Keratinocyte (primary cell): Measurements from ENCODE around the gene NEFH. TPM values are rescaled to one million over a fixed set of nuclear protein-coding genes. Genes with fewer than 3 reads are reported as not detected.
A peak's percentile ranks its signal among the peaks of the same experiment; 100 is the strongest.

Source experiments
- DNase-seq: peaks from one replicate; pipeline ENCODE4 v3.0.0-alpha.2; 2011; ENCODE audit warnings: low read depth, missing footprints, low spot score
- FAIRE-seq: peaks from 2 replicates; lab custom pipeline; 2011; peaks lifted over from hg19 to GRCh38; lab: Jason Lieb, UNC
- H2AFZ ChIP-seq: 2 replicates; pipeline ENCODE4 v1.6.0; 2012; ENCODE audit warnings: low read length, control low read depth, inconsistent platforms; ENCODE audit not compliant: control insufficient read depth
- H3K27ac ChIP-seq: 2 replicates; pipeline ENCODE4 v1.5.1; 2011; ENCODE audit warnings: low read length; ENCODE audit not compliant: control insufficient read depth, insufficient read depth
- H3K27me3 ChIP-seq: 3 replicates; pipeline ENCODE4 v1.6.0; 2011; ENCODE audit warnings: low read length; ENCODE audit not compliant: control insufficient read depth, insufficient read depth; ENCODE audit errors: extremely low read depth
- H3K36me3 ChIP-seq, 2 experiments: 2 replicates in 1 of 2; 3 replicates in 1 of 2; pipeline ENCODE4 v1.5.1; 2011; ENCODE audit warnings: low read length in 2 of 2, mild to moderate bottlenecking in 1 of 2; ENCODE audit not compliant: control insufficient read depth in 2 of 2, insufficient read depth in 2 of 2; ENCODE audit errors: extremely low read depth in 1 of 2
- H3K4me1 ChIP-seq: 3 replicates; pipeline ENCODE4 v1.5.1; 2011; ENCODE audit warnings: low read length; ENCODE audit not compliant: control insufficient read depth, insufficient read depth; ENCODE audit errors: extremely low read depth
- H3K4me2 ChIP-seq: 3 replicates; pipeline ENCODE4 v1.6.0; 2011; ENCODE audit warnings: low read depth, low read length; ENCODE audit not compliant: control insufficient read depth, insufficient read depth; ENCODE audit errors: extremely low read depth
- H3K4me3 ChIP-seq, 3 experiments: fragments of 200-600 bp in 1 of 3; sonication (generic) in 1 of 3; 2 replicates in 2 of 3; 3 replicates in 1 of 3; pipeline ENCODE4 v1.5.1; 2011 to 2016; ENCODE audit warnings: low read length in 3 of 3, mild to moderate bottlenecking in 3 of 3, control low read depth in 2 of 3, inconsistent platforms in 1 of 3, low read depth in 1 of 3, mixed read lengths in 1 of 3, mixed run types in 1 of 3, moderate library complexity in 1 of 3; ENCODE audit not compliant: control insufficient read depth in 2 of 3, insufficient read depth in 2 of 3; ENCODE audit errors: extremely low read depth in 1 of 3
- H3K79me2 ChIP-seq: 2 replicates; pipeline ENCODE4 v1.6.0; 2012; ENCODE audit warnings: low read length; ENCODE audit not compliant: control insufficient read depth, insufficient read depth
- H3K9ac ChIP-seq: 3 replicates; pipeline ENCODE4 v1.6.0; 2011; ENCODE audit warnings: low read length; ENCODE audit not compliant: control insufficient read depth, insufficient read depth; ENCODE audit errors: extremely low read depth
- H3K9me1 ChIP-seq: 3 replicates; pipeline ENCODE4 v1.6.0; 2011; ENCODE audit warnings: low read length; ENCODE audit not compliant: control insufficient read depth, insufficient read depth; ENCODE audit errors: extremely low read depth
- H3K9me3 ChIP-seq: 2 replicates; pipeline ENCODE4 v1.5.1; 2012; ENCODE audit warnings: low read depth, low read length; ENCODE audit not compliant: control insufficient read depth
- H4K20me1 ChIP-seq: 3 replicates; pipeline ENCODE4 v1.6.0; 2011; ENCODE audit warnings: low read length; ENCODE audit not compliant: control insufficient read depth, insufficient read depth; ENCODE audit errors: extremely low read depth
- CTCF ChIP-seq, 3 experiments: IDR thresholded peaks in 1 of 3; conservative IDR thresholded peaks in 1 of 3; optimal IDR thresholded peaks in 1 of 3; 2 replicates in 2 of 3; 3 replicates in 1 of 3; pipeline versions ENCODE3 to v1.5.1; 2011; ENCODE audit warnings: low read length in 3 of 3, mild to moderate bottlenecking in 3 of 3, moderate library complexity in 2 of 3, control low read depth in 1 of 3, inconsistent platforms in 1 of 3; ENCODE audit not compliant: insufficient read depth in 2 of 3; ENCODE audit errors: extremely low read depth in 1 of 3
- EZH2 ChIP-seq: IDR thresholded peaks from one replicate; pipeline ENCODE4 v1.6.1; 2012; ENCODE audit warnings: inconsistent platforms, mild to moderate bottlenecking, low read length, moderate library complexity
- dilution Hi-C: fragments of 300-500 bp; cut with MboI; formaldehyde crosslinking; loops from one replicate; pipeline ENCODE4 v1.7.0; 2020; ENCODE audit warnings: low sequenced_read_pairs; ENCODE audit not compliant: extremely low pct_ligation_motif_present
- polyA plus RNA-seq, 5 experiments: library from polyadenylated mRNA; depleted of rRNA in 3 of 5; stranded (reverse) in 3 of 5; stranded (forward) in 1 of 5; unstranded in 1 of 5; fragments of >200 nt; gene quantifications; 1 replicate in 1 of 5; 2 replicates in 3 of 5; 3 replicates in 1 of 5; pipeline versions ENCODE4 v1.2.1 to v1.2.3, GENCODE V29; 2011 to 2012; ENCODE audit warnings: missing spikeins in 2 of 5, low read depth in 1 of 5, low replicate concordance in 1 of 5

Gene NEFH
- polyA plus RNA-seq, 1 donor (not counting 4 experiments of a cell fraction or from before 2014, with no cell fraction given), result 0.07 TPM

GRCh38 chr22:29457730-29458129 is 22.3 kb upstream of the NEFH start:
- Histone ChIP-seq H3K36me3 (no peaks in the 10 kb centered on the region), H4K20me1 (no peaks in the 10 kb centered on the region), H3K9ac (no peak overlapping the region), H2AFZ (no peak overlapping the region), H3K4me3 (no peak overlapping the region), H3K4me1 (no peaks in the 10 kb centered on the region), H3K27ac (no peak overlapping the region), H3K9me1 (no peaks in the 10 kb centered on the region), H3K79me2 (no peaks in the 10 kb centered on the region), H3K9me3 (no peaks in the 10 kb centered on the region), H3K27me3 (peaks cover 8% of the 10 kb centered on the region), H3K4me2 (no peak overlapping the region)
- DNase-seq (no peak), FAIRE-seq (peak; percentile 26)
- dilution Hi-C loops, result no loop called here
- TF ChIP-seq CTCF (optimal IDR thresholded peaks at IDR 0.05 in 1 of 3, IDR thresholded peaks at IDR 0.05 in 1 of 3, conservative IDR thresholded peaks at IDR 0.05 in 1 of 3; ENCODE audit: extremely low read depth in 1 of 3, insufficient read depth in 2 of 3, low read length in 3 of 3), result no peak
- TF ChIP-seq EZH2, result no peak

- H2AFZ ChIP-seq, result no peak overlapping the region
- H3K79me2 ChIP-seq, result no peaks in the 10 kb centered on the region
- FAIRE-seq (no peak), DNase-seq (no peak)
- no peaks in the 10 kb centered on the region for H3K36me3 ChIP-seq
- dilution Hi-C loops, result no loop called here
- H3K4me1 ChIP-seq, result no peaks in the 10 kb centered on the region
- no peak for TF ChIP-seq EZH2
- TF ChIP-seq CTCF (optimal IDR thresholded peaks at IDR 0.05 in 1 of 3, IDR thresholded peaks at IDR 0.05 in 1 of 3, conservative IDR thresholded peaks at IDR 0.05 in 1 of 3; ENCODE audit: extremely low read depth in 1 of 3, insufficient read depth in 2 of 3, low read length in 3 of 3), result no peak
- H3K9me1 ChIP-seq, result no peaks in the 10 kb centered on the region
- peaks cover 8% of the 10 kb centered on the region for H3K27me3 ChIP-seq
- H4K20me1 ChIP-seq, result no peaks in the 10 kb centered on the region
- no peak overlapping the region for H3K27ac ChIP-seq
- H3K4me2 ChIP-seq, result no peak overlapping the region
- no peak overlapping the region for H3K4me3 ChIP-seq
- no peak overlapping the region for H3K9ac ChIP-seq
- no peaks in the 10 kb centered on the region for H3K9me3 ChIP-seq
Measured at GRCh38 chr22:29458551-29458950, 21.5 kb upstream of the NEFH start.
